Pancreas (tissue), 10 donors: Measurements from ENCODE around the gene NIN. TPM values are rescaled to one million over a fixed set of nuclear protein-coding genes. Genes with fewer than 3 reads are reported as not detected.

Experiments used
- ATAC-seq, 4 donors: fragments of 200-7000 bp; cut with Tn5 transposase; one replicate each; pipeline versions ENCODE4 v1.8.0 to v1.9.1; 2020; ENCODE audit warnings: mild to moderate bottlenecking in 4 of 4, moderate library complexity in 4 of 4
- DNase-seq, 6 donors: peaks; one replicate each; pipeline ENCODE4 v3.0.0-alpha.2; 2020
- FAIRE-seq: peaks from 2 replicates; lab custom pipeline; 2012; peaks lifted over from hg19 to GRCh38; lab: Jason Lieb, UNC
- H3K27ac ChIP-seq, 4 donors: fragments of 200-600 bp; sonication (generic); 1 replicate in 3 of 4; 2 replicates in 1 of 4; pipeline versions ENCODE4 v1.5.0 to v1.8.0; 2020
- H3K27me3 ChIP-seq, 4 donors: fragments of 200-600 bp; one replicate each; pipeline ENCODE4 v1.8.0; 2021
- H3K36me3 ChIP-seq, 3 donors: fragments of 200-600 bp; sonication (generic) in 1 of 3; one replicate each; pipeline versions ENCODE4 v1.5.0 to v1.8.0; 2020 to 2021
- H3K4me1 ChIP-seq, 3 donors: fragments of 200-600 bp; one replicate each; pipeline ENCODE4 v1.8.0; 2021
- H3K4me3 ChIP-seq, 4 donors: fragments of 200-600 bp; sonication (generic) in 2 of 4; one replicate each; pipeline versions ENCODE4 v1.5.0 to v1.8.0; 2020 to 2021
- H3K9me3 ChIP-seq, 4 donors: fragments of 200-600 bp; one replicate each; pipeline ENCODE4 v1.8.0; 2021
- CTCF ChIP-seq, 4 donors: fragments of 200-600 bp; sonication (generic) in 3 of 4; IDR thresholded peaks; one replicate each; pipeline versions ENCODE4 v1.5.0 to v1.8.0; 2021; ENCODE audit warnings: antibody characterized with exemption in 4 of 4
- WGBS, 2 donors: extraction: QIAGEN DNeasy Blood & Tissue Kit; methylation state at CpG; one replicate each; pipeline ENCODE4 v1.1.7; 2013; 5-methylcytosine and 5-hydroxymethylcytosine counted together
- intact Hi-C, 3 donors: fragments of 100-400 bp; cut with DNase I; formaldehyde crosslinking; loops; one replicate each; pipeline versions ENCODE4 v1.11.1 to v1.14.2; 2022
- polyA plus RNA-seq, 2 donors: library from polyadenylated mRNA; stranded (reverse); fragments of 200-250 nt; gene quantifications; one replicate each; pipeline ENCODE4 v1.2.3, GENCODE V29; 2013
- total RNA-seq, 6 donors: library from RNA; stranded (reverse); fragmentation: NEBNext Ultra II Directional in 4 of 6; extraction: Animal tissue kit (Norgen Biotek cat#: 25700) in 4 of 6; gene quantifications; one replicate each; pipeline versions ENCODE4 v1.2.1 to v1.2.4, GENCODE V29; 2021 to 2023
- donor health status: healthy with polysubstance abuse.
- donor health status: DM: no; HTN: no; CAD: no; lungs with moderate emphysema.
- donor health status: DM: no; HTN: no; CAD: no.
- donor health status: control.
- donor health status: control.
- donor health status: Bipolar disorder and iron deficiency.
- donor health status: DM: yes; HTN: yes; CAD: no.
- donor health status: DM: no; HTN: no; CAD: no.
- donor health status: DM: no; HTN: no; CAD: no.
- donor health status: DM: yes; HTN: yes; CAD: no.

Gene NIN
- total and polyA plus RNA-seq, 8 donors: 3.1 to 17.9 (median 8.5) TPM

- no peak for FAIRE-seq
- no peak for TF ChIP-seq CTCF (IDR thresholded peaks at IDR 0.05)
- H3K4me3 ChIP-seq: no peak overlapping the region
- H3K27ac ChIP-seq: no peak overlapping the region
- ATAC-seq: no peak
- peaks cover 15 to 28% (median 23%) of the 10 kb centered on the region in 3 donors for H3K4me1 ChIP-seq
- intact Hi-C loops: loop anchor here in 1 of 3 donors (10.0 kb wide), 3 partner anchors 164 to 464 kb away; partner anchors contain the start of genes DMAC2L and L2HGDH
- H3K27me3 ChIP-seq: no peaks in the 10 kb centered on the region
- H3K9me3 ChIP-seq: no peaks in the 10 kb centered on the region
- DNase-seq: no peak
- H3K36me3 ChIP-seq: no peaks in the 10 kb centered on the region
- WGBS, 2 donors: 74 to 86% methylated on average over 8 of the region's 8 CpGs
Observed at GRCh38 chr14:50778721-50779483, 52.1 kb downstream of the NIN start.

- Histone ChIP-seq H3K4me3 (no peak overlapping the region), H3K36me3 (no peaks in the 10 kb centered on the region), H3K4me1 (peaks cover 15 to 42% (median 26%) of the 10 kb centered on the region in 3 donors), H3K9me3 (no peaks in the 10 kb centered on the region), H3K27me3 (no peaks in the 10 kb centered on the region), H3K27ac (no peak overlapping the region)
- intact Hi-C loops: loop anchor here in 1 of 3 donors (10.0 kb wide), 3 partner anchors 162 to 462 kb away; partner anchors contain the start of genes DMAC2L and L2HGDH
- FAIRE-seq (no peak), ATAC-seq (no peak), DNase-seq (no peak)
- no peak for TF ChIP-seq CTCF (IDR thresholded peaks at IDR 0.05)
Observed at GRCh38 chr14:50776522-50776921, 54.4 kb downstream of the NIN start.

- peaks cover 15 to 53% (median 32%) of the 10 kb centered on the region in 3 donors for H3K4me1 ChIP-seq
- ATAC-seq: no peak
- TF ChIP-seq CTCF (IDR thresholded peaks at IDR 0.05): no peak
- no peak for FAIRE-seq
- no peaks in the 10 kb centered on the region for H3K9me3 ChIP-seq
- 81 to 84% methylated on average over 2 of the region's 2 CpGs for WGBS, 2 donors
- H3K4me3 ChIP-seq: no peak overlapping the region
- H3K36me3 ChIP-seq: no peaks in the 10 kb centered on the region
- DNase-seq: no peak
- intact Hi-C loops: loop anchor here in 1 of 3 donors (10.0 kb wide), 3 partner anchors 161 to 461 kb away; partner anchors contain the start of genes DMAC2L and L2HGDH
- peak overlapping the region in 2 of 4 donors; percentile 39 to 42 for H3K27ac ChIP-seq
- no peaks in the 10 kb centered on the region for H3K27me3 ChIP-seq
Observed at GRCh38 chr14:50775357-50775756, 55.6 kb downstream of the NIN start.

GRCh38 chr14:50774542-50775267, 56.3 kb downstream of the NIN start:
- Histone ChIP-seq H3K36me3 (no peaks in the 10 kb centered on the region), H3K4me3 (no peak overlapping the region), H3K4me1 (peaks cover 15 to 53% (median 33%) of the 10 kb centered on the region in 3 donors), H3K27me3 (no peaks in the 10 kb centered on the region), H3K9me3 (no peaks in the 10 kb centered on the region), H3K27ac (peak overlapping the region in 2 of 4 donors; percentile 39 to 42)
- intact Hi-C loops: loop anchor here in 1 of 3 donors (10.0 kb wide), 3 partner anchors 160 to 460 kb away; partner anchors contain the start of genes DMAC2L and L2HGDH
- TF ChIP-seq CTCF (IDR thresholded peaks at IDR 0.05): no peak
- FAIRE-seq: no peak
- WGBS, 2 donors: 50 to 65% methylated on average over 8 of the region's 8 CpGs
- DNase-seq: peak in 3 of 6 donors; percentile 26 to 49 (median 33)
- peak; percentile 52 to 71 (median 64) for ATAC-seq
